HEK293 (cell line): ENCODE measurements around the gene MAPKAPK3.

Experiments
- CTCF ChIA-PET: fragments of 350-600 bp; formaldehyde crosslinking; extraction: SDS; loops from one replicate; lab custom pipeline; 2021; ENCODE audit warnings: antibody characterized with exemption; lab: Yijun Ruan, JAX
- POLR2A ChIA-PET: fragments of 300-600 bp; formaldehyde crosslinking; extraction: SDS; loops from one replicate; lab custom pipeline; 2020; ENCODE audit warnings: antibody characterized with exemption, inconsistent platforms; lab: Yijun Ruan, JAX
- H3K27ac ChIP-seq: fragments of 200-500 bp; sonication (Bioruptor generic); 2 replicates; pipeline ENCODE4 v1.5.1; 2014; ENCODE audit warnings: low read depth, low read length, control low read depth, inconsistent platforms; ENCODE audit errors: extremely low read depth
- H3K36me3 ChIP-seq, 2 experiments: fragments of 200-500 bp in 1 of 2; sonication (Bioruptor generic) in 1 of 2; 1 replicate in 1 of 2; 2 replicates in 1 of 2; pipeline ENCODE4 v1.5.1; 2014 to 2017; ENCODE audit warnings: inconsistent platforms in 2 of 2, low read length in 2 of 2; ENCODE audit not compliant: control insufficient read depth in 2 of 2, insufficient read depth in 1 of 2
- H3K4me1 ChIP-seq: fragments of 200-500 bp; sonication (Bioruptor generic); 2 replicates; pipeline ENCODE4 v1.5.1; 2014; ENCODE audit warnings: mild to moderate bottlenecking, low read length, inconsistent platforms; ENCODE audit not compliant: control insufficient read depth, insufficient read depth
- H3K4me3 ChIP-seq: 2 replicates; pipeline ENCODE4 v1.5.1; 2011; ENCODE audit warnings: low read depth, mild to moderate bottlenecking, control low read depth, low read length, moderate library complexity
- H3K9me3 ChIP-seq: fragments of 200-500 bp; sonication (Bioruptor generic); 2 replicates; pipeline ENCODE4 v1.5.1; 2014; ENCODE audit warnings: low read depth, low read length, inconsistent platforms; ENCODE audit not compliant: control insufficient read depth, insufficient read depth
- KLF10 ChIP-seq: fragments of 450-650 bp; IDR thresholded peaks from 2 replicates; pipeline ENCODE4 v1.5.1; 2018; ENCODE audit warnings: missing biosample characterization, mild to moderate bottlenecking, missing genetic modification characterization
- PRDM1 ChIP-seq: fragments of 450-650 bp; formaldehyde crosslinking; IDR thresholded peaks from 2 replicates; pipeline ENCODE4; 2016; ENCODE audit warnings: missing biosample characterization, missing genetic modification characterization
- SP3 ChIP-seq: fragments of 450-650 bp; formaldehyde crosslinking; IDR thresholded peaks from 2 replicates; pipeline ENCODE4 v1.5.1; 2016; ENCODE audit warnings: missing biosample characterization, missing genetic modification characterization
- ZBTB48 ChIP-seq: fragments of 450-650 bp; formaldehyde crosslinking; IDR thresholded peaks from 2 replicates; pipeline ENCODE4 v1.5.1; 2016; ENCODE audit warnings: missing biosample characterization, missing genetic modification characterization
- ZFP37 ChIP-seq: fragments of 450-650 bp; formaldehyde crosslinking; IDR thresholded peaks from 2 replicates; pipeline ENCODE4 v1.5.1; 2016; ENCODE audit warnings: missing biosample characterization, missing genetic modification characterization
- ZFP41 ChIP-seq: fragments of 450-650 bp; formaldehyde crosslinking; IDR thresholded peaks from 2 replicates; pipeline ENCODE4 v1.5.1; 2016; ENCODE audit warnings: missing biosample characterization, missing genetic modification characterization, borderline replicate concordance
- ZNF112 ChIP-seq: fragments of 450-650 bp; formaldehyde crosslinking; IDR thresholded peaks from 2 replicates; pipeline ENCODE4 v1.5.0; 2017; ENCODE audit warnings: missing biosample characterization, missing genetic modification characterization
- ZNF114 ChIP-seq: fragments of 450-650 bp; formaldehyde crosslinking; IDR thresholded peaks from 2 replicates; pipeline ENCODE4 v1.5.0; 2017; ENCODE audit warnings: missing biosample characterization, missing genetic modification characterization
- ZNF19 ChIP-seq: fragments of 450-650 bp; formaldehyde crosslinking; IDR thresholded peaks from 2 replicates; pipeline ENCODE4; 2016; ENCODE audit warnings: missing biosample characterization, missing genetic modification characterization, low read depth
- ZNF248 ChIP-seq: fragments of 450-650 bp; formaldehyde crosslinking; IDR thresholded peaks from 2 replicates; pipeline ENCODE4 v1.5.1; 2017; ENCODE audit warnings: missing biosample characterization, missing genetic modification characterization
- ZNF350 ChIP-seq: fragments of 450-650 bp; formaldehyde crosslinking; IDR thresholded peaks from 2 replicates; pipeline ENCODE4 v1.5.0; 2017; ENCODE audit warnings: missing biosample characterization, mild to moderate bottlenecking, missing genetic modification characterization
- ZNF521 ChIP-seq: fragments of 450-650 bp; formaldehyde crosslinking; IDR thresholded peaks from 2 replicates; pipeline ENCODE4 v1.5.1; 2017; ENCODE audit warnings: missing biosample characterization, mild to moderate bottlenecking, missing genetic modification characterization
- ZNF561 ChIP-seq: fragments of 450-650 bp; IDR thresholded peaks from 2 replicates; pipeline ENCODE4 v1.5.1; 2018; ENCODE audit warnings: missing biosample characterization, missing genetic modification characterization, borderline replicate concordance
- ZNF660 ChIP-seq: fragments of 450-650 bp; IDR thresholded peaks from 2 replicates; pipeline ENCODE4 v1.5.1; 2018; ENCODE audit warnings: missing biosample characterization, mild to moderate bottlenecking, missing genetic modification characterization
- ZXDB ChIP-seq: fragments of 450-650 bp; formaldehyde crosslinking; IDR thresholded peaks from 2 replicates; pipeline ENCODE4 v1.5.1; 2016; ENCODE audit warnings: missing biosample characterization, missing genetic modification characterization
- TF ChIP-seq, protein P1 (sequence below): fragments of 450-650 bp; formaldehyde crosslinking; IDR thresholded peaks from 2 replicates; pipeline ENCODE4 v1.5.1; 2016; ENCODE audit warnings: missing biosample characterization, missing genetic modification characterization
- TF ChIP-seq, protein P2 (sequence below): fragments of 450-650 bp; formaldehyde crosslinking; IDR thresholded peaks from 2 replicates; pipeline ENCODE4 v1.5.1; 2016; ENCODE audit warnings: missing biosample characterization, missing genetic modification characterization
- TF ChIP-seq, protein P3 (sequence below): fragments of 450-650 bp; formaldehyde crosslinking; IDR thresholded peaks from 2 replicates; pipeline ENCODE4 v1.5.1; 2017; ENCODE audit warnings: missing biosample characterization, missing genetic modification characterization
- TF ChIP-seq, protein P4 (sequence below): fragments of 450-650 bp; formaldehyde crosslinking; IDR thresholded peaks from 2 replicates; pipeline ENCODE4 v1.5.1; 2016; ENCODE audit warnings: missing biosample characterization, missing genetic modification characterization

Gene MAPKAPK3

DNA sequence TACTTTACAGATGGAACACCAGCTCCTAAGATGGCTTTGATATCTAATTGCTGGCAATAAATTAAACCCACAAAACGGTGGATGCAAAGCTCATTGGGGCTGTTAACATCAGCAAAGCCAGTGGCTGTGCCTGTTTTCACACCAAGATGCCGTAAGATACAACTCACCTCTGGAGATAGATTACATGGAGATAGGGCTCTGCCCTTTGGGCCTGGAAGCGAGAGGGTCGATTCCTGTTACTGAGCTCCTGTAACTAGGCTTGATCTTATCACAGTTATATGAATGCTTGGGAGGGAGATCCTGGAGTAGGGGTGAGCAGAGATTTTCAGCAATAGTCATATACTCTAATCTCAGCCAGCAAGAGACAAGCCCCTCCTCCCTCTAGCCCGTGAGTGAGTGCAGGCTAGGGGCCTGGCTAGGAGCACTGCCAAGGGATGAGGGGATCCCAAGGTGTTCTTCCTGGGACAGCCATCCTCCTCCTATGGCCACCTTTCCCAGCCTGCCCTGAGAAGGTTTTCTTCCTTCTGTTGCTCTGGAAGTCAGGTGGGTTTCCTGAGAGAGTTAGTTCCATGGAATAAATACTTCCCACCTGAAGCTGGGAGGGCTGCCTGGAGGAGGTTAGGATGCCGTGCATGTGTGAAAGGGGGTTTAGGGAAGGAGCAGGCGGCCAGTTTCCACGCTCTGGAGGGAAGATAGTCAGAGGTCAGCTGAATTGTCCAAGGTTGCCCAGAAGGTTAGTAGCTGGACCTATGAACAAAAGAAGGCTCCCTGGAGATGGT lies 39.7 kb downstream of the MAPKAPK3 start:
- ChIA-PET POLR2A (interaction anchor here (0.6 kb wide), 1 partner anchor 233 kb away, joined by 4 read pairs; no protein-coding TSS in a partner anchor), CTCF (interaction anchor here (1.0 kb wide), 1 partner anchor 41 kb away, joined by 4 read pairs; no protein-coding TSS in a partner anchor)
- Histone ChIP-seq H3K4me1 (no peaks in the 10 kb centered on the region), H3K9me3 (no peaks in the 10 kb centered on the region), H3K36me3 (no peaks in the 10 kb centered on the region), H3K27ac (no peak overlapping the region), H3K4me3 (no peak overlapping the region)
- TF ChIP-seq ZNF521 (no peak), ZFP37 (no peak), ZFP41 (tag by site-specific recombination) (no peak), ZNF350 (tag by site-specific recombination) (no peak), PRDM1 (tag by site-specific recombination) (no peak), ZNF112 (tag by site-specific recombination) (no peak), ZNF660 (no peak), ZNF248 (tag by site-specific recombination) (no peak), ZBTB48 (no peak), SP3 (tag by site-specific recombination) (no peak), ZNF114 (tag by site-specific recombination) (no peak), KLF10 (tag by site-specific recombination) (no peak), ZXDB (tag by site-specific recombination) (no peak), ZNF561 (tag by site-specific recombination) (no peak), ZNF19 (tag by site-specific recombination) (no peak)
- TF ChIP-seq, protein P1, sequence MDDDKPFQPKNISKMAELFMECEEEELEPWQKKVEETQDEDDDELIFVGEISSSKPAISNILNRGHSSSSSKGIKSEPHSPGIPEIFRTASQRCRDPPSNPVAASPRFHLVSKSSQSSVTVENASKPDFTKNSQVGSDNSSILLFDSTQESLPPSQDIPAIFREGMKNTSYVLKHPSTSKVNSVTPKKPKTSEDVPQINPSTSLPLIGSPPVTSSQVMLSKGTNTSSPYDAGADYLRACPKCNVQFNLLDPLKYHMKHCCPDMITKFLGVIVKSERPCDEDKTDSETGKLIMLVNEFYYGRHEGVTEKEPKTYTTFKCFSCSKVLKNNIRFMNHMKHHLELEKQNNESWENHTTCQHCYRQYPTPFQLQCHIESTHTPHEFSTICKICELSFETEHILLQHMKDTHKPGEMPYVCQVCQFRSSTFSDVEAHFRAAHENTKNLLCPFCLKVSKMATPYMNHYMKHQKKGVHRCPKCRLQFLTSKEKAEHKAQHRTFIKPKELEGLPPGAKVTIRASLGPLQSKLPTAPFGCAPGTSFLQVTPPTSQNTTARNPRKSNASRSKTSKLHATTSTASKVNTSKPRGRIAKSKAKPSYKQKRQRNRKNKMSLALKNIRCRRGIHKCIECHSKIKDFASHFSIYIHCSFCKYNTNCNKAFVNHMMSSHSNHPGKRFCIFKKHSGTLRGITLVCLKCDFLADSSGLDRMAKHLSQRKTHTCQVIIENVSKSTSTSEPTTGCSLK (tag by site-specific recombination): no peak
- TF ChIP-seq, protein P2, sequence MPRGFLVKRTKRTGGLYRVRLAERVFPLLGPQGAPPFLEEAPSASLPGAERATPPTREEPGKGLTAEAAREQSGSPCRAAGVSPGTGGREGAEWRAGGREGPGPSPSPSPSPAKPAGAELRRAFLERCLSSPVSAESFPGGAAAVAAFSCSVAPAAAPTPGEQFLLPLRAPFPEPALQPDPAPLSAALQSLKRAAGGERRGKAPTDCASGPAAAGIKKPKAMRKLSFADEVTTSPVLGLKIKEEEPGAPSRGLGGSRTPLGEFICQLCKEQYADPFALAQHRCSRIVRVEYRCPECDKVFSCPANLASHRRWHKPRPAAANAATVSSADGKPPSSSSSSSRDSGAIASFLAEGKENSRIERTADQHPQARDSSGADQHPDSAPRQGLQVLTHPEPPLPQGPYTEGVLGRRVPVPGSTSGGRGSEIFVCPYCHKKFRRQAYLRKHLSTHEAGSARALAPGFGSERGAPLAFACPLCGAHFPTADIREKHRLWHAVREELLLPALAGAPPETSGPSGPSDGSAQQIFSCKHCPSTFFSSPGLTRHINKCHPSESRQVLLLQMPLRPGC (tag by site-specific recombination): no peak
- TF ChIP-seq, protein P3, sequence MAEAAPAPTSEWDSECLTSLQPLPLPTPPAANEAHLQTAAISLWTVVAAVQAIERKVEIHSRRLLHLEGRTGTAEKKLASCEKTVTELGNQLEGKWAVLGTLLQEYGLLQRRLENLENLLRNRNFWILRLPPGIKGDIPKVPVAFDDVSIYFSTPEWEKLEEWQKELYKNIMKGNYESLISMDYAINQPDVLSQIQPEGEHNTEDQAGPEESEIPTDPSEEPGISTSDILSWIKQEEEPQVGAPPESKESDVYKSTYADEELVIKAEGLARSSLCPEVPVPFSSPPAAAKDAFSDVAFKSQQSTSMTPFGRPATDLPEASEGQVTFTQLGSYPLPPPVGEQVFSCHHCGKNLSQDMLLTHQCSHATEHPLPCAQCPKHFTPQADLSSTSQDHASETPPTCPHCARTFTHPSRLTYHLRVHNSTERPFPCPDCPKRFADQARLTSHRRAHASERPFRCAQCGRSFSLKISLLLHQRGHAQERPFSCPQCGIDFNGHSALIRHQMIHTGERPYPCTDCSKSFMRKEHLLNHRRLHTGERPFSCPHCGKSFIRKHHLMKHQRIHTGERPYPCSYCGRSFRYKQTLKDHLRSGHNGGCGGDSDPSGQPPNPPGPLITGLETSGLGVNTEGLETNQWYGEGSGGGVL (tag by site-specific recombination): no peak
- TF ChIP-seq, protein P4, sequence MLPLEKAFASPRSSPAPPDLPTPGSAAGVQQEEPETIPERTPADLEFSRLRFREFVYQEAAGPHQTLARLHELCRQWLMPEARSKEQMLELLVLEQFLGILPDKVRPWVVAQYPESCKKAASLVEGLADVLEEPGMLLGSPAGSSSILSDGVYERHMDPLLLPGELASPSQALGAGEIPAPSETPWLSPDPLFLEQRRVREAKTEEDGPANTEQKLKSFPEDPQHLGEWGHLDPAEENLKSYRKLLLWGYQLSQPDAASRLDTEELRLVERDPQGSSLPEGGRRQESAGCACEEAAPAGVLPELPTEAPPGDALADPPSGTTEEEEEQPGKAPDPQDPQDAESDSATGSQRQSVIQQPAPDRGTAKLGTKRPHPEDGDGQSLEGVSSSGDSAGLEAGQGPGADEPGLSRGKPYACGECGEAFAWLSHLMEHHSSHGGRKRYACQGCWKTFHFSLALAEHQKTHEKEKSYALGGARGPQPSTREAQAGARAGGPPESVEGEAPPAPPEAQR (tag by site-specific recombination): no peak
